Loucy (cell line): Measurements from ENCODE around the gene BCL11B.

ENCODE experiments used
- H2AFZ ChIP-seq: fragments of 200-600 bp; sonication (generic); 2 replicates; pipeline ENCODE4 v1.6.0; 2016; ENCODE audit warnings: antibody characterized with exemption, mild to moderate bottlenecking, low read length, moderate library complexity
- H3F3A ChIP-seq: fragments of 200-600 bp; 2 replicates; pipeline ENCODE4 v1.6.0; 2016; ENCODE audit warnings: antibody characterized with exemption, low read depth, mild to moderate bottlenecking
- H3K27me3 ChIP-seq: fragments of 200-600 bp; sonication (generic); 2 replicates; pipeline ENCODE4 v1.6.1; 2014; ENCODE audit warnings: low read length, mild to moderate bottlenecking; ENCODE audit not compliant: insufficient read depth, poor library complexity, severe bottlenecking
- H3K36me3 ChIP-seq: fragments of 200-600 bp; sonication (generic); 2 replicates; pipeline ENCODE4 v1.6.1; 2016; ENCODE audit warnings: low read length; ENCODE audit not compliant: insufficient read depth
- H3K4me1 ChIP-seq: fragments of 200-600 bp; sonication (generic); 2 replicates; pipeline ENCODE4 v1.5.1; 2014; ENCODE audit warnings: low read length, mild to moderate bottlenecking; ENCODE audit not compliant: insufficient read depth, poor library complexity, severe bottlenecking
- H3K4me2 ChIP-seq: fragments of 200-600 bp; sonication (generic); 2 replicates; pipeline ENCODE4 v1.6.0; 2014; ENCODE audit warnings: antibody characterized with exemption, low read length, low read depth, mild to moderate bottlenecking; ENCODE audit not compliant: poor library complexity, severe bottlenecking
- H3K4me3 ChIP-seq: fragments of 200-600 bp; sonication (generic); 2 replicates; pipeline ENCODE4 v1.5.1; 2014; ENCODE audit warnings: low read length, mild to moderate bottlenecking, mixed read lengths; ENCODE audit not compliant: poor library complexity, severe bottlenecking
- H3K79me2 ChIP-seq: fragments of 200-600 bp; sonication (generic); 2 replicates; pipeline ENCODE4 v1.6.1; 2014; ENCODE audit warnings: low read length; ENCODE audit not compliant: insufficient read depth
- H3K9ac ChIP-seq: fragments of 200-600 bp; sonication (generic); 2 replicates; pipeline ENCODE4 v1.6.0; 2014; ENCODE audit warnings: mild to moderate bottlenecking, low read depth, low read length, moderate library complexity; ENCODE audit not compliant: poor library complexity, severe bottlenecking
- H3K9me2 ChIP-seq: fragments of 200-600 bp; sonication (generic); replicated peaks from 2 replicates; pipeline ENCODE4 v1.6.1; 2016; ENCODE audit warnings: low read depth, low read length, mixed read lengths
- H3K9me3 ChIP-seq: fragments of 200-600 bp; sonication (generic); 2 replicates; pipeline ENCODE4 v1.6.1; 2014; ENCODE audit warnings: mild to moderate bottlenecking, antibody characterized with exemption, low read length, low read depth; ENCODE audit not compliant: insufficient read depth
- H4K20me1 ChIP-seq: fragments of 200-600 bp; sonication (generic); 2 replicates; pipeline ENCODE4 v1.6.0; 2014; ENCODE audit warnings: antibody characterized with exemption, low read length, mild to moderate bottlenecking; ENCODE audit not compliant: insufficient read depth, poor library complexity, severe bottlenecking
- EZH2phosphoT487 ChIP-seq: fragments of 200-600 bp; IDR thresholded peaks from 2 replicates; pipeline ENCODE4 v1.6.1; 2018; ENCODE audit warnings: antibody characterized with exemption, mild to moderate bottlenecking, moderate library complexity, borderline replicate concordance
- TF ChIP-seq, protein P1 (sequence below): fragments of 200-600 bp; sonication (generic); conservative IDR thresholded peaks from 2 replicates; pipeline ENCODE4 v1.5.1; 2014; ENCODE audit warnings: mild to moderate bottlenecking, antibody characterized with exemption, low read length

BCL11B gene

GRCh38 chr14:99198746-99199502 is 73.1 kb downstream of the BCL11B start:
- Histone ChIP-seq H3K27me3 (no peaks in the 10 kb centered on the region), H3K79me2 (peaks cover 98% of the 10 kb centered on the region)

DNA sequence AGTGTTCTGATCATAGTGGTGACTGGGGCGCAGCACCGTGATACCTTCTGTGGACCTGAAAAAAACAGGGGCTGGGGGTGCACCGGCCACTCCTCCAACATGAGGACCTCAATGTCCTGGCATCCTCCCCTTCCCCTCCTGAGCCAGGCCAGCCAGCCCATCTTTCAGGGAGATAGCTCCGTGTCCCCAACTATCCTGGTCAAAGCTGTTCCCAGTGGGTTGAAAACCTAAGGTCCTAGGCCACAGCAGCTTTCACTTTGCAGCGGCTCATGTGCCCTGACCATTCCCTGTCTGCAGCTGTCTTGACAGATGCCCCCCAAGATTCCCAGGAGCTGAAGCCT is 75.7 kb downstream of the BCL11B start:
- peaks cover 50% of the 10 kb centered on the region; the same call in 1 of the 2 replicates for H3K36me3 ChIP-seq
- no peak overlapping the region for H3K4me2 ChIP-seq
- peaks cover 66% of the 10 kb centered on the region for H4K20me1 ChIP-seq
- no peaks in the 10 kb centered on the region for H3K27me3 ChIP-seq
- H2AFZ ChIP-seq, result no peak overlapping the region
- TF ChIP-seq, protein P1, sequence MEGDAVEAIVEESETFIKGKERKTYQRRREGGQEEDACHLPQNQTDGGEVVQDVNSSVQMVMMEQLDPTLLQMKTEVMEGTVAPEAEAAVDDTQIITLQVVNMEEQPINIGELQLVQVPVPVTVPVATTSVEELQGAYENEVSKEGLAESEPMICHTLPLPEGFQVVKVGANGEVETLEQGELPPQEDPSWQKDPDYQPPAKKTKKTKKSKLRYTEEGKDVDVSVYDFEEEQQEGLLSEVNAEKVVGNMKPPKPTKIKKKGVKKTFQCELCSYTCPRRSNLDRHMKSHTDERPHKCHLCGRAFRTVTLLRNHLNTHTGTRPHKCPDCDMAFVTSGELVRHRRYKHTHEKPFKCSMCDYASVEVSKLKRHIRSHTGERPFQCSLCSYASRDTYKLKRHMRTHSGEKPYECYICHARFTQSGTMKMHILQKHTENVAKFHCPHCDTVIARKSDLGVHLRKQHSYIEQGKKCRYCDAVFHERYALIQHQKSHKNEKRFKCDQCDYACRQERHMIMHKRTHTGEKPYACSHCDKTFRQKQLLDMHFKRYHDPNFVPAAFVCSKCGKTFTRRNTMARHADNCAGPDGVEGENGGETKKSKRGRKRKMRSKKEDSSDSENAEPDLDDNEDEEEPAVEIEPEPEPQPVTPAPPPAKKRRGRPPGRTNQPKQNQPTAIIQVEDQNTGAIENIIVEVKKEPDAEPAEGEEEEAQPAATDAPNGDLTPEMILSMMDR, result no peak
- no peak for TF ChIP-seq EZH2phosphoT487
- H3K79me2 ChIP-seq, result peaks cover 98% of the 10 kb centered on the region
- no peaks in the 10 kb centered on the region for H3K4me1 ChIP-seq
- no peaks in the 10 kb centered on the region for H3K9me2 ChIP-seq
- H3K4me3 ChIP-seq, result no peak overlapping the region
- H3K9me3 ChIP-seq, result no peaks in the 10 kb centered on the region
- no peaks in the 10 kb centered on the region for H3F3A ChIP-seq
- H3K9ac ChIP-seq, result no peak overlapping the region

More at GRCh38 chr14:99198746-99199502, 73.1 kb downstream of the BCL11B start:
- TF ChIP-seq, protein P1, result no peak
- no peaks in the 10 kb centered on the region for H3K9me2 ChIP-seq
- no peak overlapping the region for H3K4me3 ChIP-seq
- no peaks in the 10 kb centered on the region for H3F3A ChIP-seq
- H3K4me2 ChIP-seq, result no peak overlapping the region
- H3K4me1 ChIP-seq, result no peaks in the 10 kb centered on the region
- H3K36me3 ChIP-seq, result peaks cover 44% of the 10 kb centered on the region; the same call in 1 of the 2 replicates
- H3K9me3 ChIP-seq, result no peaks in the 10 kb centered on the region
- H2AFZ ChIP-seq, result no peak overlapping the region
- peaks cover 57% of the 10 kb centered on the region for H4K20me1 ChIP-seq
- no peak overlapping the region for H3K9ac ChIP-seq

DNA sequence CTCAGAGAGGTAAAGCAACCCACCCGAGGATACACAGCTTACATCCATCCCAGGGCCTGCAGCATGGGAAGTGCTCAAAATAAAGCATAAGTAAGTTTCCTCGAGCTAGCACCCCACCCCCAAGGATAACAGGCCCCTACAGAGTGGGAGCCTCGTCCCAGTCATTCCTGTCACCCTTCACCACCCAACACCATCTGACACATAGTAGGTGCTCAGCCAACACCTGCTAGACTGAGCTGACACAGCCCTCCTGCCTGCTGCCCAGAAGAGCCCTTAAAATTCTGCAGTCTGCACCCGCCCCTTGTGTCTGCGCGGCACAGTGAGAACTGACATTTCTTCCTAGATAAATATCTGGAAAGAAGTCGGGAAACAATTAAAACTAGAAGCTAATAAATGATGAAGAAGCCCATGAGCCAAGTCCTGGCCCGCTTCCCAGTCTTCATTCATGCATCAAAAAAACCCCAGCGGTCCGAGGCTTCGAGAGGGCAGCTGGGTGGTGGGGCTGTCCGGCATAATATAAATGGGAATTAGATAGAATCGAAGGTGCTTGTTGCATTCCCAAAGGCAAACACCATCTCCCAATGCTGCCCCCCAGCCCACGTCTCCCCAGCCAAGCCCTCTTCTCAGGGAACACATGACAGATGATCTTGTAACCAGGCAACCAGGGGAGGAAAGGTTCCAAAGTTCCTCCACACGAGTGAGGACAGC is 76.2 kb downstream of the BCL11B start:
- Histone ChIP-seq H3K9me2 (no peaks in the 10 kb centered on the region), H3F3A (no peaks in the 10 kb centered on the region), H3K27me3 (no peaks in the 10 kb centered on the region), H3K79me2 (peaks cover 98% of the 10 kb centered on the region), H3K4me2 (no peak overlapping the region), H2AFZ (no peak overlapping the region), H3K4me3 (no peak overlapping the region), H3K4me1 (no peaks in the 10 kb centered on the region), H3K9me3 (no peaks in the 10 kb centered on the region), H3K9ac (no peak overlapping the region), H3K36me3 (peaks cover 50% of the 10 kb centered on the region; the same call in 1 of the 2 replicates), H4K20me1 (peaks cover 72% of the 10 kb centered on the region)
- no peak for TF ChIP-seq EZH2phosphoT487
- TF ChIP-seq, protein P1, result no peak
